Measurements from ENCODE around the gene SAMD4A. TPM values are rescaled to one million over a fixed set of nuclear protein-coding genes. Genes with fewer than 3 reads are reported as not detected.
A peak's percentile ranks its signal among the peaks of the same experiment; 100 is the strongest.

SAMD4A gene
- total RNA-seq, 1 experiment from 2014 or later, result 9.6 TPM

GRCh38 chr14:54565785-54566409, 1.0 kb upstream of the SAMD4A start:
- Histone ChIP-seq H3K27me3 (ENCODE audit: insufficient read depth, low read length) (no peaks in the 10 kb centered on the region; the same call in 1 of the 2 replicates), H4K20me1 (ENCODE audit: control insufficient read depth, insufficient read depth, insufficient read length) (no peaks in the 10 kb centered on the region), H3K4me1 (ENCODE audit: insufficient read depth, low read length) (no peaks in the 10 kb centered on the region; the same call in 1 of the 2 replicates), H3K9ac (ENCODE audit: extremely low read depth, insufficient read length, low read length) (peak overlapping the region; percentile 40), H4K5ac (ENCODE audit: insufficient read length, low read depth, low read length) (no peak overlapping the region), H3T11ph (ENCODE audit: low read length) (no peak overlapping the region), H3K23me2 (ENCODE audit: insufficient read length, low read depth, low read length, poor library complexity, severe bottlenecking) (peaks cover 21% of the 10 kb centered on the region), H3K79me2 (ENCODE audit: insufficient read depth, low read length) (peaks cover 2% of the 10 kb centered on the region; the same call in 1 of the 2 replicates), H2AFZ (ENCODE audit: low read length) (no peak overlapping the region), H3K23ac (ENCODE audit: insufficient read length, low read depth, low read length) (no peak overlapping the region), H3K4ac (ENCODE audit: low read depth, low read length) (no peak overlapping the region), H3K79me1 (ENCODE audit: insufficient read depth, low read depth, low read length, poor library complexity, severe bottlenecking) (no peaks in the 10 kb centered on the region), H2AK5ac (ENCODE audit: insufficient read length, low read length) (no peak overlapping the region), H2BK12ac (ENCODE audit: insufficient read length, low read depth, low read length) (no peak overlapping the region), H2BK15ac (ENCODE audit: low read depth, low read length) (no peak overlapping the region), H4K8ac (replicated peaks; ENCODE audit: insufficient read length, low read depth, low read length) (no peak overlapping the region), H2BK120ac (ENCODE audit: low read depth, low read length, poor library complexity, severe bottlenecking) (no peak overlapping the region), H3K27ac (ENCODE audit: insufficient read length, low read depth, low read length) (no peak overlapping the region), H3K9me3 (ENCODE audit: control insufficient read depth, low read depth, low read length) (no peaks in the 10 kb centered on the region), H3K18ac (ENCODE audit: insufficient read length, low read depth, low read length) (peak overlapping the region; percentile 41), H3K14ac (ENCODE audit: insufficient read depth, low read length) (peak overlapping the region; percentile 67), H4K91ac (ENCODE audit: insufficient read length, low read depth, low read length) (no peak overlapping the region), H3K56ac (ENCODE audit: insufficient read length, low read depth, low read length) (no peak overlapping the region), H3K4me2 (ENCODE audit: insufficient read depth, insufficient read length, low read length) (peak overlapping the region; percentile 99), H2BK20ac (ENCODE audit: low read depth, low read length, poor library complexity, severe bottlenecking) (no peak overlapping the region), H2BK5ac (ENCODE audit: insufficient read length, low read length) (no peak overlapping the region)
- Mint-ChIP-seq H3K9me3 (peaks cover 0 to 1% of the 10 kb centered on the region in 2 experiments; a peak in 1 of 5 replicates), H3K27me3 (ENCODE audit: low read depth) (peaks cover 35% of the 10 kb centered on the region), H3K4me3 (peak overlapping the region; percentile 74 to 90), H3K27ac (no peak overlapping the region), H3K36me3 (ENCODE audit: insufficient read depth in 1 of 3, low read depth in 3 of 3) (no peaks in the 10 kb centered on the region; a peak in 1 of 7 replicates), H3K4me1 (peaks cover 17 to 19% of the 10 kb centered on the region in 2 experiments)
- DNase-seq, result peak; percentile 85
- WGBS (ENCODE audit: extremely low coverage, insufficient read length, low lambda C conversion rate), result no CpG with 5 or more reads among the region's 73 CpGs
- TF ChIP-seq CTCF (conservative IDR thresholded peaks at IDR 0.05), result no peak
